Panc1 (cell line): ENCODE measurements around the gene FCN2. TPM values are rescaled to one million over a fixed set of nuclear protein-coding genes. Genes with fewer than 3 reads are reported as not detected.

Experiments used
- ATAC-seq: fragments of 200-7000 bp; cut with Tn5 transposase; 2 replicates; pipeline ENCODE4 v1.9.1; 2020; ENCODE audit warnings: mild to moderate bottlenecking, moderate library complexity
- BruUV-seq: library from RNA; stranded (reverse); fragments of 400-500 nt; replicated peaks from 2 replicates; lab custom pipeline; 2021; lab: Mats Ljungman, UMichigan
- CTCF ChIA-PET: fragments of 300-600 bp; sonication (Branson Sonifier 250); formaldehyde crosslinking; loops from one replicate; lab custom pipeline; 2022; ENCODE audit warnings: antibody characterized with exemption; lab: Charles Lee
- POLR2A ChIA-PET: fragments of 300-600 bp; sonication (Branson Sonifier 250); formaldehyde crosslinking; loops from one replicate; lab custom pipeline; 2022; ENCODE audit warnings: antibody characterized with exemption; lab: Charles Lee
- DNase-seq: peaks from one replicate; pipeline ENCODE4 v3.0.0-alpha.2; 2010; ENCODE audit warnings: low read depth, low spot score
- H3K27ac ChIP-seq: 2 replicates; pipeline ENCODE4 v1.5.1; 2011; ENCODE audit warnings: mild to moderate bottlenecking, low read length, inconsistent platforms
- H3K27me3 ChIP-seq: fragments of 200-500 bp; sonication (Bioruptor generic); 2 replicates; pipeline ENCODE4 v1.6.0; 2014; ENCODE audit warnings: low read length, inconsistent platforms; ENCODE audit not compliant: control insufficient read depth, insufficient read depth
- H3K36me3 ChIP-seq: fragments of 200-500 bp; sonication (Bioruptor generic); 2 replicates; pipeline ENCODE4 v1.5.1; 2014; ENCODE audit warnings: inconsistent platforms, mild to moderate bottlenecking, low read length, moderate library complexity; ENCODE audit not compliant: control insufficient read depth, insufficient read depth
- H3K4me1 ChIP-seq: 2 replicates; pipeline ENCODE4 v1.5.1; 2011; ENCODE audit warnings: inconsistent platforms, mild to moderate bottlenecking, low read length, moderate library complexity; ENCODE audit not compliant: control insufficient read depth, insufficient read depth
- H3K4me3 ChIP-seq, 2 experiments: 2 replicates each; pipeline ENCODE4 v1.5.1; 2011 to 2012; ENCODE audit warnings: low read depth in 2 of 2, low read length in 2 of 2, mild to moderate bottlenecking in 2 of 2, inconsistent platforms in 1 of 2, moderate library complexity in 1 of 2
- H3K9me3 ChIP-seq: fragments of 200-500 bp; sonication (Bioruptor generic); 2 replicates; pipeline ENCODE4 v1.5.1; 2014; ENCODE audit warnings: low read depth, mild to moderate bottlenecking, inconsistent platforms, low read length, moderate library complexity; ENCODE audit not compliant: control insufficient read depth, insufficient read depth
- POLR2AphosphoS5 ChIP-seq: IDR thresholded peaks from 2 replicates; pipeline ENCODE4 v1.6.1; 2012; ENCODE audit warnings: mild to moderate bottlenecking, low read depth, low read length, moderate library complexity
- SIN3A ChIP-seq: IDR thresholded peaks from 2 replicates; pipeline ENCODE4 v1.6.1; 2012; ENCODE audit warnings: low read depth, mild to moderate bottlenecking, low read length, moderate library complexity, borderline replicate concordance; ENCODE audit not compliant: insufficient read depth
- TCF7L2 ChIP-seq: IDR thresholded peaks from 2 replicates; pipeline ENCODE4 v1.6.1; 2011; ENCODE audit warnings: mild to moderate bottlenecking, low read depth, low read length, inconsistent platforms
- in situ Hi-C: cut with HindIII; loops from 2 replicates; pipeline ENCODE4 v1.10.0; 2016; ENCODE audit warnings: low sequenced_read_pairs, low pct_unique_long_range_greater_than_20kb
- intact Hi-C: fragments of 100-400 bp; cut with micrococcal nuclease; formaldehyde crosslinking; loops from one replicate; pipeline ENCODE4 v1.10.0; 2022; ENCODE audit not compliant: unreplicated experiment
- total RNA-seq: library from RNA; stranded (reverse); gene quantifications from one replicate; pipeline ENCODE4 v1.2.1, GENCODE V29; 2021; ENCODE audit not compliant: unreplicated experiment
- TF ChIP-seq, protein P1 (sequence below), 2 experiments: IDR thresholded peaks; 2 replicates each; pipeline ENCODE4 v1.6.1; 2011 to 2012; ENCODE audit warnings: low read depth in 2 of 2, control low read depth in 1 of 2, low read length in 1 of 2, mild to moderate bottlenecking in 1 of 2, moderate library complexity in 1 of 2; ENCODE audit not compliant: insufficient read depth in 1 of 2
- TF ChIP-seq, protein P2 (sequence below): fragments of 450-650 bp; IDR thresholded peaks from 2 replicates; pipeline ENCODE4 v1.5.1; 2017; ENCODE audit warnings: mild to moderate bottlenecking

FCN2 gene
- total RNA-seq, 1 experiment from 2014 or later: not detected

DNA sequence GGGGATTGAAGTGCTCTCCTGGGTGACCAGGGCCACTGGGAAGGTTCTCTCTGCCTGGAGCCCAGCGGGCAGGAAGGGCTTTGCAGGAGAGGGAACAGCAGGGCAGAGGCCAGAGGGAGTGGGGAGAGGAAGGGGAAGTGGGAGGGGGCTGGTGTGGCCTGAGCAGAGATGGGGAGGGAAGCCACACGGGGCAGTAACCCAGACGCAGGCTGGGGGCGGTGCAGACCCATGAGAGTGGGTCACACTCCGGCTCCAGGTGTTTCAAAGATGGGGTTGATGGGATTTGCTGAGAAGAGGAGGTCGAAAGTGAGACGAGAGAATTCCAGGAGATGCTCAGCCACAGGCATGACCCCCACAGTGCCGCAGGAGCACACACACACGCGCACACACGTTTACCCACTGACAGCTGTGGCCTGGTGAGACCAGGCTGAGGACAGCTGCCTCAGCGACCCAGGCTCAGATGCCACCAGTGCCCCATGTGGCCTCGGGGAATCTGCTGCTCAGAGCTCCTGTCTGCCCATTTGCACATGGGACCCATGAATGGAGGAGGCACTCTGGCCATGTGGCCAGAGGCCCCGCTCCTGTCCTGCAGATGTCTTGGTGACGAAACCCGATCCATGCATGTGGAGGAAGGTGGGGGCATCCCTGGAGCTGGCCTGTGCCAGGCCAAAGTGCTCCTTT lies 32.7 kb upstream of the FCN2 start:
- ChIA-PET POLR2A (no interaction called here), CTCF (no interaction called here)
- no peak overlapping the region for H3K27ac ChIP-seq
- TF ChIP-seq, protein P1, sequence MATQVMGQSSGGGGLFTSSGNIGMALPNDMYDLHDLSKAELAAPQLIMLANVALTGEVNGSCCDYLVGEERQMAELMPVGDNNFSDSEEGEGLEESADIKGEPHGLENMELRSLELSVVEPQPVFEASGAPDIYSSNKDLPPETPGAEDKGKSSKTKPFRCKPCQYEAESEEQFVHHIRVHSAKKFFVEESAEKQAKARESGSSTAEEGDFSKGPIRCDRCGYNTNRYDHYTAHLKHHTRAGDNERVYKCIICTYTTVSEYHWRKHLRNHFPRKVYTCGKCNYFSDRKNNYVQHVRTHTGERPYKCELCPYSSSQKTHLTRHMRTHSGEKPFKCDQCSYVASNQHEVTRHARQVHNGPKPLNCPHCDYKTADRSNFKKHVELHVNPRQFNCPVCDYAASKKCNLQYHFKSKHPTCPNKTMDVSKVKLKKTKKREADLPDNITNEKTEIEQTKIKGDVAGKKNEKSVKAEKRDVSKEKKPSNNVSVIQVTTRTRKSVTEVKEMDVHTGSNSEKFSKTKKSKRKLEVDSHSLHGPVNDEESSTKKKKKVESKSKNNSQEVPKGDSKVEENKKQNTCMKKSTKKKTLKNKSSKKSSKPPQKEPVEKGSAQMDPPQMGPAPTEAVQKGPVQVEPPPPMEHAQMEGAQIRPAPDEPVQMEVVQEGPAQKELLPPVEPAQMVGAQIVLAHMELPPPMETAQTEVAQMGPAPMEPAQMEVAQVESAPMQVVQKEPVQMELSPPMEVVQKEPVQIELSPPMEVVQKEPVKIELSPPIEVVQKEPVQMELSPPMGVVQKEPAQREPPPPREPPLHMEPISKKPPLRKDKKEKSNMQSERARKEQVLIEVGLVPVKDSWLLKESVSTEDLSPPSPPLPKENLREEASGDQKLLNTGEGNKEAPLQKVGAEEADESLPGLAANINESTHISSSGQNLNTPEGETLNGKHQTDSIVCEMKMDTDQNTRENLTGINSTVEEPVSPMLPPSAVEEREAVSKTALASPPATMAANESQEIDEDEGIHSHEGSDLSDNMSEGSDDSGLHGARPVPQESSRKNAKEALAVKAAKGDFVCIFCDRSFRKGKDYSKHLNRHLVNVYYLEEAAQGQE (IDR thresholded peaks at IDR 0.05; ENCODE audit: insufficient read depth in 1 of 2, low read depth in 2 of 2, low read length in 1 of 2): no peak
- TF ChIP-seq POLR2AphosphoS5 (no peak), TCF7L2 (no peak), SIN3A (no peak)
- TF ChIP-seq, protein P2, sequence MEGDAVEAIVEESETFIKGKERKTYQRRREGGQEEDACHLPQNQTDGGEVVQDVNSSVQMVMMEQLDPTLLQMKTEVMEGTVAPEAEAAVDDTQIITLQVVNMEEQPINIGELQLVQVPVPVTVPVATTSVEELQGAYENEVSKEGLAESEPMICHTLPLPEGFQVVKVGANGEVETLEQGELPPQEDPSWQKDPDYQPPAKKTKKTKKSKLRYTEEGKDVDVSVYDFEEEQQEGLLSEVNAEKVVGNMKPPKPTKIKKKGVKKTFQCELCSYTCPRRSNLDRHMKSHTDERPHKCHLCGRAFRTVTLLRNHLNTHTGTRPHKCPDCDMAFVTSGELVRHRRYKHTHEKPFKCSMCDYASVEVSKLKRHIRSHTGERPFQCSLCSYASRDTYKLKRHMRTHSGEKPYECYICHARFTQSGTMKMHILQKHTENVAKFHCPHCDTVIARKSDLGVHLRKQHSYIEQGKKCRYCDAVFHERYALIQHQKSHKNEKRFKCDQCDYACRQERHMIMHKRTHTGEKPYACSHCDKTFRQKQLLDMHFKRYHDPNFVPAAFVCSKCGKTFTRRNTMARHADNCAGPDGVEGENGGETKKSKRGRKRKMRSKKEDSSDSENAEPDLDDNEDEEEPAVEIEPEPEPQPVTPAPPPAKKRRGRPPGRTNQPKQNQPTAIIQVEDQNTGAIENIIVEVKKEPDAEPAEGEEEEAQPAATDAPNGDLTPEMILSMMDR: no peak
- no peaks in the 10 kb centered on the region for H3K9me3 ChIP-seq
- no peak for DNase-seq
- no peaks in the 10 kb centered on the region for H3K4me1 ChIP-seq
- no peaks in the 10 kb centered on the region for H3K27me3 ChIP-seq
- BruUV-seq: no TSS peak
- H3K36me3 ChIP-seq: no peaks in the 10 kb centered on the region
- H3K4me3 ChIP-seq: no peak overlapping the region
- ATAC-seq: no peak
- intact Hi-C loops (no loop called here), in situ Hi-C loops (no loop called here)

DNA sequence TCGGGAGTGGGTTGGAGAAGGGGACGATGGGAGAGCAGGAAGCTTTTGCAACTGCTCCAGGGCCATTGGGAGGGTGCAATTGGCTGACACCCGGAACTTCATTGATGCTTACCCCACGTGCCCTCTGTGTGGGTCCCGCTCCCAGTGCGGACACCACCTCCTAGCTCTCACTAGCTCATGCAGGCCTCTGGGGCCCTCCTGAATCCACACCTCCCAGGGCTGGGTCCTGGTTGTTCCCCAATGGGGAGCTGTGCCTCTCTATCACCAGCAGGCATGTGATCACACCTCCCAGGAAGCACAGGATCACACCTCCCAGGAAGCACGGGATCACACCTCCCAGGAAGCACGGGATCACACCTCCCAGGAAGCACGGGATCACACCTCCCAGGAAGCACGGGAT lies 32.1 kb upstream of the FCN2 start:
- no peak overlapping the region for H3K4me3 ChIP-seq
- TF ChIP-seq SIN3A (no peak), TCF7L2 (no peak), POLR2AphosphoS5 (no peak)
- TF ChIP-seq, protein P2: no peak
- TF ChIP-seq, protein P1 (IDR thresholded peaks at IDR 0.05; ENCODE audit: insufficient read depth in 1 of 2, low read depth in 2 of 2, low read length in 1 of 2): no peak
- CTCF ChIA-PET: no interaction called here
- no peaks in the 10 kb centered on the region for H3K4me1 ChIP-seq
- no peaks in the 10 kb centered on the region for H3K9me3 ChIP-seq
- no peak overlapping the region for H3K27ac ChIP-seq
- no peak for DNase-seq
- no TSS peak for BruUV-seq
- no peaks in the 10 kb centered on the region for H3K36me3 ChIP-seq
- intact Hi-C loops: no loop called here
- ATAC-seq: no peak
- POLR2A ChIA-PET: no interaction called here
- H3K27me3 ChIP-seq: no peaks in the 10 kb centered on the region
- in situ Hi-C loops: no loop called here
